OCI-LY7 (cell line): ENCODE measurements around the gene QPCTL.

Experiments
- EZH2phosphoT487 ChIP-seq: fragments of 200-600 bp; sonication (generic); IDR thresholded peaks from 2 replicates; pipeline ENCODE4 v1.6.1; 2018; ENCODE audit warnings: low read depth, borderline replicate concordance, mild to moderate bottlenecking, mixed run types, antibody characterized with exemption, low read length, moderate library complexity, mixed read lengths
- TF ChIP-seq, protein P1 (sequence below): fragments of 200-600 bp; sonication (generic); conservative IDR thresholded peaks from 2 replicates; pipeline ENCODE4 v1.5.1; 2014; ENCODE audit warnings: mild to moderate bottlenecking, antibody characterized with exemption, low read length, moderate library complexity, mixed read lengths

DNA sequence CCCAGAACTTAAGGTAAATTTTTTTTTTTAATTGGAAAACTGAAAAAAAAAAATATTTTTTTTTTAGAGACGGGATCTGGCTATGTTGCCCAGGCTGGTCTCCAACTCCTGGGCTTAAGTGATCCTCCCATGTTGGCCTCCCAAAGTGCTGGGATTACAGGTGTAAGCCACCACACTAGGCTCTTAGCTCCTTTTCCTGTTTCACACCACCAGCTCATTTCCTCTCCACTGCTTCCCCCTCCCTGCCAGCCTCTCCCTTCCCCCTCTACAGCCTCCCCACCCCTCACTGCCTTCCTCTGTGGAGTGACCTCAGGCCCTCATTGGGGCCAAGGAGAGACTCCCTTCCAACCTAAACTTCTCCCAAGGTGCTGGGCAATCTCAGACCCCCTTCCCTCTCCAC, 28.7 kb upstream of the QPCTL start:
- TF ChIP-seq, protein P1, sequence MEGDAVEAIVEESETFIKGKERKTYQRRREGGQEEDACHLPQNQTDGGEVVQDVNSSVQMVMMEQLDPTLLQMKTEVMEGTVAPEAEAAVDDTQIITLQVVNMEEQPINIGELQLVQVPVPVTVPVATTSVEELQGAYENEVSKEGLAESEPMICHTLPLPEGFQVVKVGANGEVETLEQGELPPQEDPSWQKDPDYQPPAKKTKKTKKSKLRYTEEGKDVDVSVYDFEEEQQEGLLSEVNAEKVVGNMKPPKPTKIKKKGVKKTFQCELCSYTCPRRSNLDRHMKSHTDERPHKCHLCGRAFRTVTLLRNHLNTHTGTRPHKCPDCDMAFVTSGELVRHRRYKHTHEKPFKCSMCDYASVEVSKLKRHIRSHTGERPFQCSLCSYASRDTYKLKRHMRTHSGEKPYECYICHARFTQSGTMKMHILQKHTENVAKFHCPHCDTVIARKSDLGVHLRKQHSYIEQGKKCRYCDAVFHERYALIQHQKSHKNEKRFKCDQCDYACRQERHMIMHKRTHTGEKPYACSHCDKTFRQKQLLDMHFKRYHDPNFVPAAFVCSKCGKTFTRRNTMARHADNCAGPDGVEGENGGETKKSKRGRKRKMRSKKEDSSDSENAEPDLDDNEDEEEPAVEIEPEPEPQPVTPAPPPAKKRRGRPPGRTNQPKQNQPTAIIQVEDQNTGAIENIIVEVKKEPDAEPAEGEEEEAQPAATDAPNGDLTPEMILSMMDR, result no peak
- no peak for TF ChIP-seq EZH2phosphoT487
